ENCODE results near the gene CHST6.

Gene CHST6

GRCh38 chr16:75514296-75514695 lies 19.1 kb upstream of the CHST6 start:
- no peak for DNase-seq (ENCODE audit: low read depth in 1 of 2, low spot score in 1 of 2)
- Histone ChIP-seq H3K27ac (replicated peaks) (no peak overlapping the region), H3K4me3 (replicated peaks; ENCODE audit: insufficient read depth, low read length) (no peak overlapping the region), H3K27me3 (ENCODE audit: insufficient read depth, poor library complexity, severe bottlenecking) (peaks cover 6% of the 10 kb centered on the region)
- TF ChIP-seq REST (IDR thresholded peaks at IDR 0.05; ENCODE audit: insufficient replicate concordance, low read depth) (no peak), GABPA (IDR thresholded peaks at IDR 0.05; ENCODE audit: low read depth) (no peak), CTCF (IDR thresholded peaks at IDR 0.05; ENCODE audit: insufficient read depth, low read length) (no peak), SPI1 (IDR thresholded peaks at IDR 0.05; ENCODE audit: borderline replicate concordance, low read depth) (no peak), POLR2AphosphoS5 (IDR thresholded peaks at IDR 0.05; ENCODE audit: low read depth) (no peak)

- H3K27me3 ChIP-seq (ENCODE audit: insufficient read depth, poor library complexity, severe bottlenecking): no peaks in the 10 kb centered on the region
- peak; percentile 46 to 74 for DNase-seq (ENCODE audit: low read depth in 1 of 2, low spot score in 1 of 2)
- no peak overlapping the region for H3K27ac ChIP-seq (replicated peaks)
- H3K4me3 ChIP-seq (replicated peaks; ENCODE audit: insufficient read depth, low read length): no peak overlapping the region; the same call in 1 of the 2 replicates
- TF ChIP-seq CTCF (IDR thresholded peaks at IDR 0.05; ENCODE audit: insufficient read depth, low read length): no peak
- no peak; the same call in 1 of the 2 replicates for TF ChIP-seq SPI1 (IDR thresholded peaks at IDR 0.05; ENCODE audit: borderline replicate concordance, low read depth)
- no peak for TF ChIP-seq GABPA (IDR thresholded peaks at IDR 0.05; ENCODE audit: low read depth)
- no peak for TF ChIP-seq REST (IDR thresholded peaks at IDR 0.05; ENCODE audit: insufficient replicate concordance, low read depth)
- TF ChIP-seq POLR2AphosphoS5 (IDR thresholded peaks at IDR 0.05; ENCODE audit: low read depth): no peak
These were observed 11.3 kb upstream of the CHST6 start for GRCh38 chr16:75506574-75506973.

GRCh38 chr16:75506107-75506506 lies 10.9 kb upstream of the CHST6 start:
- no peak for TF ChIP-seq POLR2AphosphoS5 (IDR thresholded peaks at IDR 0.05; ENCODE audit: low read depth)
- TF ChIP-seq REST (IDR thresholded peaks at IDR 0.05; ENCODE audit: insufficient replicate concordance, low read depth): no peak
- TF ChIP-seq GABPA (IDR thresholded peaks at IDR 0.05; ENCODE audit: low read depth): no peak
- no peak for TF ChIP-seq SPI1 (IDR thresholded peaks at IDR 0.05; ENCODE audit: borderline replicate concordance, low read depth)
- no peak for TF ChIP-seq CTCF (IDR thresholded peaks at IDR 0.05; ENCODE audit: insufficient read depth, low read length)
- H3K4me3 ChIP-seq (replicated peaks; ENCODE audit: insufficient read depth, low read length): no peak overlapping the region; the same call in 1 of the 2 replicates
- H3K27ac ChIP-seq (replicated peaks): no peak overlapping the region
- no peaks in the 10 kb centered on the region for H3K27me3 ChIP-seq (ENCODE audit: insufficient read depth, poor library complexity, severe bottlenecking)
- DNase-seq (ENCODE audit: low read depth in 1 of 2, low spot score in 1 of 2): no peak

Measured in HL-60 (cell line).